NCI-H446 (cell line): ENCODE results near the gene GPX5.
A peak's percentile ranks its signal among the peaks of the same experiment; 100 is the strongest.
"Not testable (repeated sequence)": the region's sequence is repeated elsewhere in the genome, so short reads cannot be mapped to it uniquely, and the experiment has no call there.

Experiments
- DNase-seq, 2 experiments: peaks; one replicate each; lab custom pipeline; 2025; lab: John Stamatoyannopoulos, UW

Gene GPX5

DNA sequence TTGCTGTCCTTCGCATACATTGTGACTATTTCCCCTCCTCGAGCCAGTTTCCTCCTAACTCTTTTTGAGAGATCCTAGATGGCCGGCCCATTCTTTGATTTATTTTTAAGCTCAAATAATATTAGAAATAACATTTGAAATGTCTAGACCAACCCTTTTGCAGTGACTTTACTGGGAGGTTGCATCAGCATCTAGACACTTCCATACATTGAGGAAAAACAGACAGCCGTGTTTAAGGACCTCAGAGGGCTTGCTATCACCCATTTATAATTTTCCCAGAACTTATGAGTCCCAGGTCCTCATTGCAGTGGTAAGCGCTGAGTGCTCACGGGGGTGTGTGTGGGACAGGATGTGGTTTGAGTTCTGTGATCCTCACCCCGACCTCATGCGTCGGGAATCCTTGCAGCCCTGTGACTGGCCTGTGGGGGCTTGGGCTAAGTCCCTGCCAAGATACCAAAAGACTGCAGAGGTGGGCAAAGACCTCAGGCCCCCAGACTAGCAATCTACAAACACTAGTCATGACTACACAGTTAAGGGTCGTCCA is at the start of gene GPX5:
Gene GPX5 (plus strand): TSS at position 386 of the 544 bp plus-strand sequence. CDS start 133 bp downstream, at position 519.
- no peak for DNase-seq

DNA sequence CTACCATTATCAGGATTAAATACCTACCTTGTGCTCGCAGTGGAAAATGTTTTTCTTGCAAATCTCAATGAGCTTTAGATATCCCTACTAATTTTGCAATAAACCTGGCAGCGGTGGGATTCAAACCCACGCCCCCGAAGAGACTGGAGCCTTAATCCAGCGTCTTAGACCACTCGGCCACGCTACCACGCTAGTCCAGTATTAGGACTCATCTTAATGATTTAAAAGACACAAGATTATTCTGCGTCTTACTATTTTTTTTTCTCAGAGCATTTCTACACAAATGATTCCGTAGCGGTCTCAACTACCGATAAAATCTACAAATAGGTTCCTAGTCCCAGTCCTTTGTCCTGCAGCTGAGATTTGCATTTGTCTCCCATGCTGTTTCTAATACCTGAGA is 47.2 kb upstream of the GPX5 start:
- DNase-seq: no peak

- DNase-seq: no peak
These were observed 45.3 kb upstream of the GPX5 start for GRCh38 chr6:28480253-28480932.

DNA sequence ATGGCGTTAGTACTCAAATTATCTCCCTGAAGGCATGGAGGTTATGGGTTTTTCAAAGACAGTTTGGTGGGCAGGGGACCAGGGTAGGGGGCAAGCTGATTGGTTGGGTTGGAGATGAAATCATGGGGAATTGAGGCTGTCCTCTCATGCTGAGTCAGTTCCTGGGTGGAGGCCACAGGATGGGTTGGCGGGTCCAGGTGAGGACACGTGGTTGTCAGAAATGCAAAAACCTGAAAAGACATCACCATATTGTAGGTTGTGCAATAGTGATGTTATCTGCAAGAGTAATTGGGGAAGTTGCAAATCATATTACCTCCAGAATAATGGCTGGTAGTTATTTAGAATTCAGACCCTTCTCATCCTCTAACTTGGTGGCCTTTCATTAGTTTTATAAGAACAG is 40.2 kb upstream of the GPX5 start:
- DNase-seq: no peak

DNA sequence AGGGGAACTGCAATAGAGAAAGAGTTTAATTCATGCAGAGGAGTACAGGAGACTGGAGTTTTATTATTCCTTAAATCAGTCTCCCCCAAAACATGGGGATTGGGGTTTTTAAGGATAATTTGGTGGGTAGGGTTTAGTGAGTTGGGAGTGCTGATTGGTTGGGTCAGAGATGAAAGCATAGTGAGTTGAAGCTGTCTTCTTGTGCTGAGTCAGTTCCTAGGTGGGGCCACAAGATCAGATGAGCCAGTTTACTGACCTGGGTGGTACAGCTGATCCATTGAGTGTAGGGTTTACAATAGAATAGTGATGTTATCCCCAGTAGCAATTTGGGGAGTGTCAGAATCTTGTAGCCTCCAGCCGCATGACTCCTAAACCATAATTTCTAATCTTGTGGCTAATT is 39.1 kb upstream of the GPX5 start:
- no peak for DNase-seq

- peak in 1 of 2 experiments; percentile 1 for DNase-seq
These were observed 38.5 kb upstream of the GPX5 start for GRCh38 chr6:28486988-28487742.

DNA sequence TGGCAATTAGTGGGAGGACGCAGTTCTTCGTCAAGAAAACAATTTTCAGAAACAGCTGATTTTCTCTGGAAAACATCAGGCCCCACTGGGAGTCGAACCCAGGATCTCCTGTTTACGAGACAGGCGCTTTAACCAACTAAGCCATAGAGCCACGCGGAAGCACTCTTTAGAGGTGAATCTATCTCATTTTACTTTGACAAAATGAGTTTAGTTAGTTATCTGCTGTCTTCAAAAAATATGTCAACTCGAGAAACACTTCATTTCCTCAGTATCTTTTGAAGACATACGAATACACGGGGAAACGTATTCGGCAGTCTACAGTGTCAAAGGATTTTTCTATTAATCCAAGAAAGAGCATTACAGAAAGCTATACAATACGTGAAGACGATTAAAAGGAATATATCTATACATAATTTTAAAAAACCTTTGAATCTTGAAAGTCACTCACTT is 36.7 kb upstream of the GPX5 start:
- peak; percentile 29 to 70 for DNase-seq

DNA sequence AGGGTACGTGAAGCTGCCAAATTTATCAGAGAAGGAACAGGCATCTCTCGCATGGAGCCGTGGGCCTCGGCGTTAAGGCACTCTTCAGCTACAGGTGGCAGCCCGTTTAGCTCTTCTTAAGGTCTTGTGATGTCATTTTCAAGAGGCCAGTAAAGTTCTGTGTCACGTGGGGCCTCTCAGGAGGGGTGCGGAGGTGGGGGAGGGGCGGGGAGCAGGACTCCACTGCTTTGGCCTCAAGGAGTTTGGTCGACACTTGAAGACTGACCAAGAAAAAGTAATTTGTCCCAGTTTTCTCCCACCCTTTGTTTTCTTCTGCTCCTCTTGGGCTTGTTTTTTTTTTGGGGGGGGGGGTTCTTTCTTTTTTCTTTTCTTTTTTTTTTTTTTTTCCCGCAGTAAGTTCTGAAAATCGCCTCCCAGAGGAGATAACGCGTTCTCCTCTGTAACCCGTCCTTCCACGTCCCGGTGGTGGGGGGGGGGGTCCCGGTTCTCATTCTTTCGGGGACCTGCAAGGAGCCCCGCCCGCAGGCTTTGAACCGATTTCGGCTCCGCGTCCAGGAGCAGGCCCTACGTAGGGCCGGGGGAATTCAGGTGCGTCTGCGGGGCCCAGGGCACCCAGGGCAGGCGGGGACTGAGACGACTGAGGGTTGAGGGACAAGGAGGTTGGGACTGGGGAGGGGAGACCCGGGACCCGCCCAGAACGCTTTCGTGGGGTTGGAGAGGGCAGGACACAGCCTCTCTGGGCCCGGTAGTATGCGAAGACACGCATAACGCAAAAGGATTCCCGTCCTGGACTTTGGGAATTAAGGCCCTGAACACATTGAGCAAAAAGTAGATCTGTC is 36.1 kb upstream of the GPX5 start:
- DNase-seq: peak in 1 of 2 experiments; percentile 23

DNA sequence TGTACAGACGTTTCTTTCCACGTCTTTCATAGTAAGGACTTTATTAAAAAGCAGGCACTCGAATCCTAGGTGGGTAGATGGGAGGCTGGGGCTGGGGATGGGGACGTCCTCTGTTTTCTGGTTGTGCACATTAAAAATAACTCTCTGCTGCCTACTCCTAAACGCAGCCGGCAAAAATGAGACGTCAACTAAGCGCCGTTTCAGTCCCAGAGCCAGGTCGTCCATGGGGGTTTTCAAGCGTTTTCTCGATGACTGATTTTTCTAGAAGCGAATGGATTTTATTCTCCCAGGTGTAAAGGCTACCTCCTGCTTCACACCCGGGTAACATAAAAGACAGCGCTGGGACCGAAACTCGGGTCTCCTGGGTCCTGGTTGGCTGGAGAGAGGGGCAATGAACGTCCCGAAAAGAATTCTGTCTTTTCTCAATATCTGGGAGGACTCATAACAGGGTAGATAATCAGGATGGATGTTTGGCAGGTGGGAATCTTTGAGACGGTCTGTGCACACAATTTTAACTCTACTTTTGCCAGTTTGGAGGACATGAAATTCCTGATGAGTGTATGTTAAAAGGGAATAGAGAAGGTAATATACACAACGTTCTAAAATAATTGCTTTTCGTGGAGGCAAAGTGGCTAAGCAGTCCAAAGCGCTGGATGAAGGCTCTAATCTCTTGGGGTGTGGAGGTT is 35.3 kb upstream of the GPX5 start:
- no peak for DNase-seq

DNA sequence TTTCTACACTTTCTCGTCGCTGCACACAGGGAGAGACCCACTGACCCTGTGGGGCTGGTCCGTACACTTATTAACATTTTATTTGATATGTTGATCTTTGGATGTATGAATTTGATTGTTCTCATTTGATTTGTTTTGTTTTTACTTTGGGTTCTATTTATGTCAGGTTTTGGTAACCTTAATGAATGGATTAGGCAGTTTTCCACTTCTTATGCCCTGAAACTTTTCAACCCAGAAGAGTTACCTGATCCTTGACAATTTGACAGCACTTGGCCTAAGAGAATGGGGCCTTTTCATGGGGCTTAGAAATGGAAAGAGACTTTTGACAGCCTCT is 33.7 kb upstream of the GPX5 start:
- no peak for DNase-seq

GRCh38 chr6:28496099-28496779 is 29.4 kb upstream of the GPX5 start:
- DNase-seq: no peak

DNA sequence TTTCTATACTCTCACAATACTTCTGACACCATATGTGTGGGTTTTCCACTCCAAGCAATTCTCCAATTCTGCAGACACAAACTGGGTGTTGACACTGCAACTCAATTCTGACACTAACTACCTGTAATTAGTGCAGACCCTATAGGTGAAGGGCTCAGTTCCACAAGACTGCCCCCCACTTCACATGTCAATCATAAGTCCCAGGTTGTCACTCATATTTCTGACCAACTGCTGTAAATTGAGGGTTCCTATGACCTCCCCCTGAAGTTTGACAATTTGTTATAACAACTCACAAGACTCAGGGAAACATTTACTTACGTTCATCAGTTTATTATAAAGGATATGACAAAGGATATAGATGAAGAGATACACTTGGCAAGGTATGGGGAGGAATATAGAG is 28.4 kb upstream of the GPX5 start:
- no peak for DNase-seq

GRCh38 chr6:28497893-28498292 is 27.8 kb upstream of the GPX5 start:
- DNase-seq: no peak

- DNase-seq: no peak
These were observed 24.4 kb upstream of the GPX5 start for GRCh38 chr6:28501259-28501658.

DNA sequence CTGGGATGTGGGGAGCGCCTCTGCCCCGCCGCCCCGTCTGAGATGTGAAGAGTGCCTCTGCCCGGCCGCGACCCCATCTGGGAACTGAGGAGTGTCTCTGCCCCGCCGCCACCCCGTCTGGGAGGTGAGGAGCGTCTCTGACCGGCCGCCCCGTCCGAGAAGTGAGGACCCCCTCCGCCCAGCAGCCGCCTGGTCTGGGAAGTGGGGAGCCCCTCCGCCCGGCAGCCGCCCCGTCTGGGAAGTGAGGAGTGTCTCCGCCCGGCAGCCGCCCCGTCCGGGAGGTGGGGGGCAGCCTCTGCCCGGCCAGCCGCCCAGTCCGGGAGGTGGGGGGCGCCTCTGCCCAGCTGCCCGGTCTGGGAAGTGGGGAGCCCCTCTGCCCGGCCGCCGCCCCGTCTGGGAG is 23.5 kb upstream of the GPX5 start:
- not testable (repeated sequence) for DNase-seq

GRCh38 chr6:28502709-28503305 is 22.9 kb upstream of the GPX5 start:
- DNase-seq: not testable (repeated sequence)

- no peak for DNase-seq
These were observed 19.9 kb upstream of the GPX5 start for GRCh38 chr6:28505733-28506132.

- DNase-seq: no peak
These were observed 18.7 kb upstream of the GPX5 start for GRCh38 chr6:28506807-28507475.

DNA sequence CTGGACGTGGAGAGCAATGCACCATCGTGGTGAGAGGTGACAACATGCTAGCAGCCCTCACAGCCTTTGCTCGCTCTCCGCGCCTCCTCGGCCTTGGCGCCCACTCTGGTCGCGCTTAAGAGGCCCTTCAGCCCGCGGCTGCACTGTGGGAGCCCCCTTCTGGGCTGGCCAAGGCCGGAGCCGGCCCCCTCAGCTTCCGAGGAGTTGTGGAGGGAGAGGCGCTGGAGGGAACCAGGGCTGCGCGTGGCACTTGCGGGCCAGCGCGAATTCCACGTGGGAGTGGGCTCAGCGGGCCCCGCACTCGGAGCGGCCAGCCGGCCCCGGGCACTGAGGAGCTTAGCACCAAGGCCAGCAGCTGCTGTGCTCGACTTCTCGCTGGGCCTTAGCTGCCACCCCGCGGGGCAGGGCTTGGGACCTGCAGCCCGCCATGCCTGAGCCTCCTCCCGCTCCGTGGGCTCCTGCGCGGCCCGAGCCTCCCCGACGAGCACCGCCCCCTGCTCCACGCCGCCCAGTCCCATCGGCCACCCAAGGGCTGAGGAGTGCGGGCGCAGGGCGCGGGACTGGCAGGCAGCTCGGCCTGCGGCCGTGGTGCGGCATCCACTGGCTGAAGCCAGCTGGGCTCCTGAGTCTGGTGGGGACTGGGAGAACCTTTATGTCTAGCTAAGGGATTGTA is 13.9 kb upstream of the GPX5 start:
- DNase-seq: no peak

GRCh38 chr6:28512387-28512786 is 13.3 kb upstream of the GPX5 start:
- not testable (repeated sequence) for DNase-seq
